ENCODE measurements around the gene INAFM1.

GRCh38 chr19:47266401-47266941 is 8.2 kb upstream of the INAFM1 start:
- TF ChIP-seq CTCF (IDR thresholded peaks at IDR 0.05) (no peak), EP300 (IDR thresholded peaks at IDR 0.05; ENCODE audit: low read depth) (no peak), POLR2A (IDR thresholded peaks at IDR 0.05) (no peak)

Measured in transverse colon (tissue), 3 donors.